Central memory CD8-positive, alpha-beta T cell (primary cell): ENCODE results near the gene FXN.

Experiments used
- ATAC-seq: fragments of 150-1000 bp; cut with Tn5 transposase; replicated peaks from 2 replicates; pipeline ENCODE4 v1.10.0; 2022; ENCODE audit warnings: mild to moderate bottlenecking, moderate FRiP score, moderate number of reproducible peaks; ENCODE audit not compliant: poor library complexity, severe bottlenecking; ENCODE audit errors: extremely low read depth
- DNase-seq, 2 donors: peaks; one replicate each; pipeline ENCODE4 v3.0.0; 2021; ENCODE audit warnings: low spot score in 2 of 2
- H3K27ac Mint-ChIP-seq: one replicate; pipeline ENCODE4 v1.8.0; 2022; ENCODE audit warnings: low read depth, mild to moderate bottlenecking, moderate library complexity, mixed read lengths
- H3K27me3 Mint-ChIP-seq: one replicate; pipeline ENCODE4 v1.8.0; 2022; ENCODE audit warnings: mixed read lengths
- H3K36me3 Mint-ChIP-seq: one replicate; pipeline ENCODE4 v1.8.0; 2022; ENCODE audit warnings: mild to moderate bottlenecking, moderate library complexity, mixed read lengths; ENCODE audit not compliant: insufficient read depth
- H3K4me1 Mint-ChIP-seq: one replicate; pipeline ENCODE4 v1.8.0; 2022; ENCODE audit warnings: mixed read lengths
- H3K4me3 Mint-ChIP-seq: one replicate; pipeline ENCODE4 v1.8.0; 2022; ENCODE audit warnings: mild to moderate bottlenecking, moderate library complexity, mixed read lengths
- H3K9me3 Mint-ChIP-seq: one replicate; pipeline ENCODE4 v1.8.0; 2022; ENCODE audit warnings: mixed read lengths

Gene FXN

GRCh38 chr9:69056191-69056815 is 20.8 kb downstream of the FXN start:
- peaks cover 8% of the 10 kb centered on the region for H3K4me1 Mint-ChIP-seq
- H3K4me3 Mint-ChIP-seq, result no peak overlapping the region
- H3K36me3 Mint-ChIP-seq, result peaks cover 11% of the 10 kb centered on the region
- DNase-seq (no peak), ATAC-seq (no peak)
- H3K27me3 Mint-ChIP-seq, result no peaks in the 10 kb centered on the region
- H3K27ac Mint-ChIP-seq, result no peak overlapping the region
- H3K9me3 Mint-ChIP-seq, result no peaks in the 10 kb centered on the region

GRCh38 chr9:69058101-69058500 is 22.5 kb downstream of the FXN start:
- ATAC-seq (no peak), DNase-seq (no peak)
- peaks cover 8% of the 10 kb centered on the region for H3K4me1 Mint-ChIP-seq
- H3K27ac Mint-ChIP-seq, result no peak overlapping the region
- H3K4me3 Mint-ChIP-seq, result no peak overlapping the region
- H3K27me3 Mint-ChIP-seq, result no peaks in the 10 kb centered on the region
- H3K9me3 Mint-ChIP-seq, result no peaks in the 10 kb centered on the region
- peaks cover 8% of the 10 kb centered on the region for H3K36me3 Mint-ChIP-seq

GRCh38 chr9:69060766-69061165 is 25.2 kb downstream of the FXN start:
- no peaks in the 10 kb centered on the region for H3K27me3 Mint-ChIP-seq
- peak overlapping the region; percentile 35 for H3K27ac Mint-ChIP-seq
- H3K4me1 Mint-ChIP-seq, result peaks cover 8% of the 10 kb centered on the region
- DNase-seq, result no peak
- no peaks in the 10 kb centered on the region for H3K9me3 Mint-ChIP-seq
- H3K4me3 Mint-ChIP-seq, result no peak overlapping the region
- H3K36me3 Mint-ChIP-seq, result peaks cover 17% of the 10 kb centered on the region
- ATAC-seq, result no peak

GRCh38 chr9:69062195-69062594 is 26.6 kb downstream of the FXN start:
- no peaks in the 10 kb centered on the region for H3K27me3 Mint-ChIP-seq
- H3K4me1 Mint-ChIP-seq, result peaks cover 8% of the 10 kb centered on the region
- DNase-seq (no peak), ATAC-seq (no peak)
- peaks cover 26% of the 10 kb centered on the region for H3K36me3 Mint-ChIP-seq
- H3K4me3 Mint-ChIP-seq, result no peak overlapping the region
- no peak overlapping the region for H3K27ac Mint-ChIP-seq
- no peaks in the 10 kb centered on the region for H3K9me3 Mint-ChIP-seq

GRCh38 chr9:69063839-69064238 is 28.3 kb downstream of the FXN start:
- DNase-seq (no peak), ATAC-seq (no peak)
- no peak overlapping the region for H3K4me3 Mint-ChIP-seq
- H3K4me1 Mint-ChIP-seq, result peaks cover 8% of the 10 kb centered on the region
- H3K9me3 Mint-ChIP-seq, result no peaks in the 10 kb centered on the region
- peaks cover 26% of the 10 kb centered on the region for H3K36me3 Mint-ChIP-seq
- H3K27ac Mint-ChIP-seq, result no peak overlapping the region
- H3K27me3 Mint-ChIP-seq, result no peaks in the 10 kb centered on the region

DNA sequence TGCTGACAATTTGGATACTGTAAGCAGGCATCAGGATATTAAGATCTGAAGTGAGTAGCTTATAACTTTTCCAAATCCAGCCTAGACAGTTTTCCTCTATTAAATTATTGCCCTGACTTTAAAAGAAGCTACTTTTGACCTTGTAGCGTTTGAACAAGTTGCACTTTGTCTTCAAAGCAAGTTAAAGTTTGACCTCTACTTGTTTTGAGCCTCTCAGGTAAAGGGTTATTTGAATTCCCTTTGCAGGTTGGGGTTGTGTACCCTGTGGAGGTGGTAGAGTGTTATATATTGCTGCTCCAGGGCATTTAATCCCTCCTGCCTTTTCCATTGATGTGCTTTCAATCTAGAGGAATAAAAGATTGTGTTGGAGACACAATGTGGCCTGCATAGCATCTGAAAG is 30.1 kb downstream of the FXN start:
- no peak overlapping the region for H3K27ac Mint-ChIP-seq
- ATAC-seq, result no peak
- DNase-seq, result no peak
- no peaks in the 10 kb centered on the region for H3K9me3 Mint-ChIP-seq
- no peaks in the 10 kb centered on the region for H3K27me3 Mint-ChIP-seq
- H3K4me3 Mint-ChIP-seq, result no peak overlapping the region
- H3K4me1 Mint-ChIP-seq, result peaks cover 4% of the 10 kb centered on the region
- H3K36me3 Mint-ChIP-seq, result peaks cover 25% of the 10 kb centered on the region

DNA sequence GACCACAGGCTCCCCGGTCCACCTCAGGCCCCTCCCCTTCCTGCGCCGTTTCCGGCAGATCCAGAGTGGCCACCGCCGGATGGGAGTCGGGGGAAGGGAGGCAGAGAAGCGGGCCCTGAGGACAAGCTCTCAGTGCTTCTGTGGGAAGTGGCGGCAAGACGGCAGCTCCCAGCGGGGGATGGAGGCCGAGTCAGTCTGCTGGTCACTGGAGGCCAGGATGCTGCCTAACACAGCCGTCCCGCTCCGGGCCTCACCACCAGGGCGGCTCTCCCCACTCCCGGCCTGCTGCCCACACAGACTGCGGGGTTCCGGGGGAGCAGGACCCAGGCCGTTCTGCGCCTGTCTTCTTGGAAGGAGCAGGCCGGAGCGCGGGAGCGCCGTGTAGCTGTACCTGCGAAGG is 31.4 kb downstream of the FXN start:
- ATAC-seq (no peak), DNase-seq (no peak)
- H3K4me3 Mint-ChIP-seq, result no peak overlapping the region
- H3K27ac Mint-ChIP-seq, result no peak overlapping the region
- no peaks in the 10 kb centered on the region for H3K9me3 Mint-ChIP-seq
- H3K4me1 Mint-ChIP-seq, result no peaks in the 10 kb centered on the region
- no peaks in the 10 kb centered on the region for H3K27me3 Mint-ChIP-seq
- peaks cover 27% of the 10 kb centered on the region for H3K36me3 Mint-ChIP-seq

DNA sequence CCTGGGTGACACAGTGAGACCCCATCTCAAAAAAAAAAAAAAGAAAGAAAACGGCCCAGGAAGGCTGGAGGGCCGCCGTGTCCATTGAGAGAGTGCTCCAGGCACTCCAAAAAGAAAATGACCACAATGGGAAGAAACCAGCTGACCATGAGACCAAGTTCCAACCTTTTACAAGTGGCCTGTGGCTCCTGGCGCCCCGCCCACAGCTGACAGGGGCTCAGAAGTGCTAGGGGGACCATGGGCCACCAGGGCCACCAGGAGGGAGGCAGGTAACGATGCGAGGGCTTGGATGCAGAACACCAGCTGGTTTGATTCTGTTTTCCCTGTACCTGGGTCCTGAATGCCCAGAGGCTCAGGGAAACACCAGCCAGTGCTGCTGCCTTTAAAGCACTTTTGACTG is 34.6 kb downstream of the FXN start:
- ATAC-seq, result no peak
- no peak for DNase-seq
- H3K4me3 Mint-ChIP-seq, result no peak overlapping the region
- H3K9me3 Mint-ChIP-seq, result no peaks in the 10 kb centered on the region
- no peaks in the 10 kb centered on the region for H3K27me3 Mint-ChIP-seq
- H3K4me1 Mint-ChIP-seq, result no peaks in the 10 kb centered on the region
- peaks cover 25% of the 10 kb centered on the region for H3K36me3 Mint-ChIP-seq
- no peak overlapping the region for H3K27ac Mint-ChIP-seq

- Mint-ChIP-seq H3K4me3 (no peak overlapping the region), H3K27me3 (no peaks in the 10 kb centered on the region), H3K4me1 (no peaks in the 10 kb centered on the region), H3K9me3 (no peaks in the 10 kb centered on the region), H3K36me3 (peaks cover 23% of the 10 kb centered on the region), H3K27ac (peak overlapping the region; percentile 35)
- no peak for ATAC-seq
- no peak for DNase-seq
These were observed 35.5 kb downstream of the FXN start for GRCh38 chr9:69071059-69071458.

- H3K27me3 Mint-ChIP-seq, result no peaks in the 10 kb centered on the region
- peaks cover 14% of the 10 kb centered on the region for H3K36me3 Mint-ChIP-seq
- H3K4me3 Mint-ChIP-seq, result no peak overlapping the region
- ATAC-seq, result no peak
- H3K27ac Mint-ChIP-seq, result no peak overlapping the region
- no peaks in the 10 kb centered on the region for H3K4me1 Mint-ChIP-seq
- DNase-seq, result no peak
- no peaks in the 10 kb centered on the region for H3K9me3 Mint-ChIP-seq
These were observed 37.6 kb downstream of the FXN start for GRCh38 chr9:69073103-69073502.

DNA sequence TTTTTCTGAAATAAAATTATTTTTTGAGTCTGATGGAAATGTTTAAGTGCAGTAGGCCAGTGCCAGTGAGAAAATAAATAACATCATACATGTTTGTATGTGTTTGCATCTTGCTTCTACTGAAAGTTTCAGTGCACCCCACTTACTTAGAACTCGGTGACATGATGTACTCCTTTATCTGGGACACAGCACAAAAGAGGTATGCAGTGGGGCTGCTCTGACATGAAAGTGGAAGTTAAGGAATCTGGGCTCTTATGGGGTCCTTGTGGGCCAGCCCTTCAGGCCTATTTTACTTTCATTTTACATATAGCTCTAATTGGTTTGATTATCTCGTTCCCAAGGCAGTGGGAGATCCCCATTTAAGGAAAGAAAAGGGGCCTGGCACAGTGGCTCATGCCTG is 39.2 kb downstream of the FXN start:
- H3K27ac Mint-ChIP-seq, result no peak overlapping the region
- H3K9me3 Mint-ChIP-seq, result no peaks in the 10 kb centered on the region
- ATAC-seq, result no peak
- no peak for DNase-seq
- no peak overlapping the region for H3K4me3 Mint-ChIP-seq
- no peaks in the 10 kb centered on the region for H3K4me1 Mint-ChIP-seq
- peaks cover 13% of the 10 kb centered on the region for H3K36me3 Mint-ChIP-seq
- no peaks in the 10 kb centered on the region for H3K27me3 Mint-ChIP-seq

DNA sequence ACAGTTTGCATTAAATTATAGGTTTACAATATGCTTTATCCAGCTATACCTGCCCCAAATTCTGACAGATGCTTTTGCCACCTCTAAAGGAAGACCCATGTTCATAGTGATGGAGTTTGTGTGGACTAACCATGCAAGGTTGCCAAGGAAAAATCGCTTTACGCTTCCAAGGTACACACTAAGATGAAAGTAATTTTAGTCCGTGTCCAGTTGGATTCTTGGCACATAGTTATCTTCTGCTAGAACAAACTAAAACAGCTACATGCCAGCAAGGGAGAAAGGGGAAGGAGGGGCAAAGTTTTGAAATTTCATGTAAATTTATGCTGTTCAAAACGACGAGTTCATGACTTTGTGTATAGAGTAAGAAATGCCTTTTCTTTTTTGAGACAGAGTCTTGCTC is 41.0 kb downstream of the FXN start:
- Mint-ChIP-seq H3K27ac (no peak overlapping the region), H3K4me3 (no peak overlapping the region), H3K36me3 (peaks cover 9% of the 10 kb centered on the region), H3K4me1 (no peaks in the 10 kb centered on the region), H3K9me3 (no peaks in the 10 kb centered on the region), H3K27me3 (no peaks in the 10 kb centered on the region)
- ATAC-seq (no peak), DNase-seq (no peak)

DNA sequence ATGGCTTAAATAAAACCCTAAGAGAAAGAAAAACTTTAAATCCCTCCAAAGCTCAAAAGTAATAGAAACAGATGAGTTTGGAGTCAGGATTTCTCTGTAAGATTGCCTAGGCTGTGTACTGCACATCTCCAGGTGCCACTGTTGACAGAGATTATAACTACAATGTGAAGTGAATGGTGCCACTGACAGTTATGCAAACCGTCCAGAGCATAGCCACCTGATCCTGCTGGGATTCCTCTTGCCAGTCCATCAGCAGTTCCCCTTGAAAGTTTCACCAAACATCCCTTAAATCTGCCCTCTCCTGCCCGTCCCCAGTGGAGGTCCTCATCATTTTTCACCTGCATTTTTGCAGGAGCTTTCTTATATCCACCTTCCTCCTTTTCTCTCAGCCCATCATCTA is 42.5 kb downstream of the FXN start:
- no peaks in the 10 kb centered on the region for H3K4me1 Mint-ChIP-seq
- ATAC-seq (no peak), DNase-seq (no peak)
- H3K36me3 Mint-ChIP-seq, result peaks cover 5% of the 10 kb centered on the region
- H3K27me3 Mint-ChIP-seq, result no peaks in the 10 kb centered on the region
- H3K27ac Mint-ChIP-seq, result no peak overlapping the region
- no peaks in the 10 kb centered on the region for H3K9me3 Mint-ChIP-seq
- H3K4me3 Mint-ChIP-seq, result no peak overlapping the region

GRCh38 chr9:69078581-69078980 is 43.0 kb downstream of the FXN start:
- Mint-ChIP-seq H3K4me3 (no peak overlapping the region), H3K36me3 (peaks cover 5% of the 10 kb centered on the region), H3K27me3 (no peaks in the 10 kb centered on the region), H3K4me1 (no peaks in the 10 kb centered on the region), H3K9me3 (no peaks in the 10 kb centered on the region), H3K27ac (no peak overlapping the region)
- ATAC-seq (no peak), DNase-seq (no peak)
